GM19468 (cell line): Measurements from ENCODE around the gene SULT1A2.
"Not testable (repeated sequence)": the region's sequence is repeated elsewhere in the genome, so short reads cannot be mapped to it uniquely, and the experiment has no call there.

ENCODE experiments used
- ATAC-seq: cut with Tn5 transposase; IDR thresholded peaks from one replicate; pipeline ENCODE4 v1.9.1; 2021; ENCODE audit warnings: mild to moderate bottlenecking, moderate library complexity, moderate number of reproducible peaks; ENCODE audit not compliant: unreplicated experiment; ENCODE audit errors: extremely low read depth

SULT1A2 gene

GRCh38 chr16:28609631-28610594, 13.1 kb upstream of the SULT1A2 start, which contains the start of gene SULT1A1:
SULT1A1 (minus strand) TSS chr16:28610044; CDS start chr16:28608855, 1,189 bp downstream.
- no peak for ATAC-seq

DNA sequence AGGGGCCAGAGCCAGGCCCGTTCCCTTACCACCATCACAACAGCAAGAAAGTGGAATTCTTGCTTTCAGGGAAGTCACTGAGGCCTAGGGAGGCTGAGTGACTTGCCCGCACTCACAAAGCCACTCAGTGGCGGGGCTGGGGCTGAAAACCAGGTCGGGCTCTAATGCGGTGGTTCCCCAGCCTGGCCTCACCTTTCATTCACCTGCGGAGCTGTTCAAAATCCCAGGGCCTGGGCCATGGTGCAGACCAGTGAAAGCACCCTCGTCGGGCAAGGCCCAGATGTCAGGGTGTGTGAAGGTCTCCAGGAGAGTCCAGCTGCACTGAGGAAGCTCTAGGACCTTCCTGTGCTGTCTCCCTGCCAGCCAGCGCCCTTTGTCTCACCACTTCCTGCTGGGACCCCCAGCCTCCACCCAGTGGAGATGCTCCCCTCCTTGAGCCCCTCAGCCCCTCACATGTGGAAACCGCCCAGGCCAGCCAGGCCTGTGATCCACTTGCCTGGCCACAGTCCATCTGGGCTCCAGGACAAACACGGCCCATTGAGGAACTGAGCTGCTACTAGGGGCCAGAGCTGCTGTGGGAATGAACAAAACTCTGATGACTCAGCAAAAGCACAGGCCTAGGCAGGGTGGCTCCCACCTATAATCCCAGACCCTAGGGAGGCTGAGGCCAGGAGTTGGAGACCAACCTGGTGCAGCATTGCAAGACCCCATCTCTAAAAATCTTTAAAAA, 12.2 kb upstream of the SULT1A2 start:
- not testable (repeated sequence) for ATAC-seq

DNA sequence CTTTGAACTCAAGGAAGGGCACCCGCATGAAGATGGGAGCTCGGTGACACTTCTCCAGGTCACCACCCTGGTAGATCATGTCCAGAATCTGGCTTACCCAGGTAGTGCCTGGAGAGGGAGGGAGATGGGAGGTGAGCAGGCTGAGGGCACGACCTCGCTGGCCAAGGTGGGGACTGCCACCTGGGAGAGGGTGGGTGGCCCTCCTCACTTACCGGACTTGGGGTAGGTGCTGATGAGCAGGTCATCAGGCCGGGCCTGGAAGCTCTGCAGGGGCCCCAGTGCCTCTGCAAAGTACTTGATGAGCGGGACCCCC, 11.6 kb upstream of the SULT1A2 start:
- ATAC-seq, result not testable (repeated sequence)

DNA sequence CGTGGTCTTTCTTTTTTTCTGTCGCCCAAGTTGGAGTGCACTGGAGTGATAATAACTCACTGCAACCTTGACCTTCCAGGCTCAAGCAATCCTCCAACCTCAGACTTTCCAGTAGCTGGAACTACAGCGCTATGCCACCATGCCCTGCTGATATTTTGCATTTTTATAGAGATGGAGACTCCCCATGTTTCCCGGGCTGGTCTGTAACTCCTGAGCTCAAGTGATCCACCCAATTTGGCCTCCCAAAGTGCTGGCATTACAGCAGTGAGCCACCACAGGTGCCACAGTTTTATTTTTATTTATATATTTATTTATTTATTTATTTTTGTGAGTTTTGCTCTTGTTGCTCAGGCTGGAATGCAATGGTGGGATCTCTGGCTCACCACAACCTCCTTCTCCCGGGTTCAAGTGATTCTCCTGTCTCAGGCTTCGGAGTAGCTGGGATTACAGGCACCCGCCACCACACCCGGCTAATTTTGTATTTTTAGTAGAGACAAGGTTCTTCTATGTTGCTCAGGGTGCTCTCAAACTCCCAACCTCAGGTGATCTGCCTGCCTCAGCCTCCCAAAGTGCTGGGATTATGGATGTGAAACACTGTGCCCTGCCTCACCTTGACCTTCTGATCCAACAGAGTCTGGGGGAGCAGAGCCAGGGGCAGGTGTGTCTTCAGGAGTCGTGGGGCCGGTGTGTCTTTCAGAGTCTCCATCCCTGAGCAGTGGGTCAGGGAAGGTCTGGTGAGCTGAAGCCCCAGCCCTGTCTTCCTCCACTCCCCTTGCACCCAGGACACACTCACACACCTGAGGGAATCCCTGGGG, 11.0 kb upstream of the SULT1A2 start:
- not testable (repeated sequence) for ATAC-seq

DNA sequence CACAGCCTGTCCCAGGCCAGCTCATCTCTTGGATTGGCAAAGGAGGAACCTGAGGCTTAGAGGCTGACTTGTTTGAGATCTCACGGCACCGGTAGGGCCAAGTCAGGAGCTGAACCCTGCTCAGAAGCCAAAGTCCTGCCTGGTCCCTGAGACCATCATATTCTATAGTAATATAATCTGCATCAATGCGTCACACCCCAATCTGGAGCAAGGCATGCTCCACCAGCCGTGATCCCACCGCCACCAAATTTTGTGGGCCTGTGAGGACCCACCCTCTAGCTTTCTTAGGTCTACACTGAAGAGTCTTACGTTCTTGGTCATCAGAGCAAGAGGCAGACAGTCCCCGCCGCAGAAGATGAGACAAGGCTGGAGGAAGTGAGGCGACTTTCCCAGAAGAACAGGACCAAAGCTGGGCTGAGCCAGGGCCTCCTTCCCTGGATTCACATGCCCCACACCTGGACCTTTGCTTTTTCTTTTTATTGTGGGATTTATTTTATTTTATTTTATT, 10.3 kb upstream of the SULT1A2 start:
- no peak for ATAC-seq

- ATAC-seq, result no peak
Measured at GRCh38 chr16:28606291-28607115, 9.7 kb upstream of the SULT1A2 start.

GRCh38 chr16:28604186-28604565, 7.3 kb upstream of the SULT1A2 start:
- no peak for ATAC-seq

GRCh38 chr16:28603381-28604185, 6.7 kb upstream of the SULT1A2 start:
- no peak for ATAC-seq

DNA sequence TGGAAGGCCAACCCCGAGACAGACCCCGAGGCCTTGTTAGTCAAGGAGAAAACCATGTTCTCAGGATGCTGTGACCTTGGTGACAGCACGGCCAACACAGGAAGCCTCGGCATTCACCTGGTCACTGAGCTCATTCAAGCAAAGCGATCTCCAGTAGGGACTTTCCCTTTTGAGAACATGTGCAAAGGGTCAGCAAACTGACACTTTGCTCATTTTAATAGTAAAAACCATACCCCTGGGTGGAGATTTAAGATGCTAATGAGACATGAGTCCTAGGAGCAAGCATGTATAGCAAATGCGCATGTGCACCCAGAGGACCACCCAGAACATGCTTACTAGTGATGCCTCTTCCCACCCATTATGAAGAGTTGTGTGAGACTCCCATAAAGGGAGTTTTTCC, 5.7 kb upstream of the SULT1A2 start:
- ATAC-seq, result no peak

DNA sequence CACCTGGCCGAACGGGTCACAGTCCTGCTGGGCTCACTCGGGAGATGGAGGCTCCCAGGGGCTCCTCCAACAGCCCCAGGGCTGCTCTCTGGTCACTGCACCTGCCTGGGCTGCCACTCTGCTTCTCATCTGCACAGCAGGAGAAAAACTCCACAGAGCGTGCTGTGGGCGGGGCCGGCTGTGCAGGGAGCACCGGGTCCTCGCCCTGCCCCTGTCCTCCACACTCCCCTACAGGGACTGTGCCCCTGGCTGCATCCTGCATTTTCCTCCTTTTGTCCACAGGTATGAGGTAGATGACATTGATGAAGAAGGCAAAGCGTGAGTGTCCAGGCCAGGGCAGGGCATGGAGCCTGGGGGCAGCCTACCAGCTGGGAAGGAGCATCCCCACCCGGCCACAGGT, 5.2 kb upstream of the SULT1A2 start:
- not testable (repeated sequence) for ATAC-seq

DNA sequence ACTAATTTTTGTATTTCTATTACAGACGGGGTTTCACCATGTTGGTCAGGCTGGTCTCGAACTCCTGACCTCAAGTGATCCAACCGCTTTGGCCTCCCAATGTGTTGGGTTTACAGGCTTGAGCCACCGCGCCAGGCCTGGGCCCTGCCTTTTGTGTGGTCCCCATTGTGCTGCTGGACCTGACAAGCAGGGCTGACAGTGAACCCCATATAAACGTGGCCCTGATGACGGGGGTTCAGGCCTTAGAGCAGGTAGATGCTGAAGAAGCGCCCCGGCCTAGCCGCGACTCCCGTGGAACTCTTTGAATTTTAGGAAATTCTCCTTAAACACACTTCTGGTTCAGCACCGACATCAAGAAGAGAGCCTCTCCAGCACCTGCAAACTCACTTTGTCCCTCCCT, 4.7 kb upstream of the SULT1A2 start:
- not testable (repeated sequence) for ATAC-seq

DNA sequence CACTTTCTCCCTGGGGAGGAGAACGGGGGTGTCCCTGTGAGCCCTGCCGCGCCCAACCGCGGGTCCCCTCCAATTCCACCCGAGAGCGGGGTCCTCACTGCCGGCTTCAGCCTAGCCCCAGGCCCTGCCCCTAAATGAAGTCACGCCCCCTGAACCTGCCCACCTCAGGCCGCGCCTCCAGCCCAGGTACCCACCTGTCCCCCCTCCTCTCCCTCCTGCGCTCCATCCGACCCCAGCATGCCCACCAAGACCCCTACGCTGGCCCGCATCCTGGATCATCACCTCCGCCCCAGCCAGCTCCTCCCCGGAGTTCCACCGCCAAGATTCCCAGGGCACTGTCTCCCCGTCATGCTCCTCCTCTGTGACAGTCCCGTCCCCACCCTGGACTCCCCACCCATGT, 4.1 kb upstream of the SULT1A2 start:
- ATAC-seq, result not testable (repeated sequence)

- ATAC-seq, result not testable (repeated sequence)
Measured at GRCh38 chr16:28599377-28600285, 2.8 kb upstream of the SULT1A2 start.

DNA sequence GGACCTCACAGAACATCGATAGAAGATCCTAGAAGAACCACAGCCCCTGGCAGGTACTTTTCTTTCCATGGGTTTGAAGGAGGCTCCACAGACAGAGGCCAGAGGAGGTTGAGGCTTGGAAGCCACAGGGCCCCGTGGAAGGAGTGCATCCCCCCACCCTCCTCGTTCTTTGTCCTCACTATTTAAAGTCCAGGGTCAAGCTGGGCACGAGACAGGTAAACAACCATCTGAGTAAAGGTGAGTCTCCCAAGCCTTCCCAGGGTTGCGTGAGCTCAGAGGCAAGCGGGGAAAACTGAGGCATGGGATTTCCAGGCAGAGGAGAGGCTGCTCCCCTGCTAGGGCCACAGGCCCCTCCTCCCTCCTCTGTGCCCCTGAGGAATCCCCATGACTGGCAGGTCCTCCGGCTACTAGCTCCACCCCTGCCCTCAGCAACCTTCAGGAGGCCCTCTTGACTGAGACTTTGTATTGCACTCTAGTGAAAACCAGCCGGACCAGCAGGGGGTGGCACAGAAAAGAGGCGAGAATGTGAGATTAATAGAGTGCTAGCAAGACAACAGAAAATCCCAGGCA, 927 bp upstream of the SULT1A2 start:
- ATAC-seq, result no peak

DNA sequence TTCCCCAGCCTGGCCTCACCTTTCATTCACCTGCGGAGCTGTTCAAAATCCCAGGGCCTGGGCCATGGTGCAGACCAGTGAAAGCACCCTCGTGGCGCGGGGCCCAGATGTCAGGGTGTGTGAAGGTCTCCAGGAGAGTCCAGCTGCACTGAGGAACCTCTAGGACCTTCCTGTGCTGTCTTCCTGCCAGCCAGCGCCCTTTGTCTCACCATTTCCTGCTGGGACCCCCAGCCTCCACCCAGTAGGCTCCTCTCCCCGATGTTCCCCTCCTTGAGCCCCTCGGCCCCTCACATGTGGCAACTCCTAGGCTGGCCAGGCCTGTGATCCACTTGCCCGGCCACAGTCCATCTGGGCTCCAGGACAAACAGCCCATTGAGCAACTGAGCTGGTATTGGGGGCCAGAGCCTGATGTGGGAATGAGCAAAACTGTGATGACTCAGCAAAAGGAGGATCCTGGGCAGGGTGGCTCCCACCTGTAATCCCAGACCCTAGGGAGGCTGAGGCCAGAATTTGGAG, 677 bp downstream of the SULT1A2 start:
- ATAC-seq, result no peak

GRCh38 chr16:28595451-28595850, 1.4 kb downstream of the SULT1A2 start:
- not testable (repeated sequence) for ATAC-seq

DNA sequence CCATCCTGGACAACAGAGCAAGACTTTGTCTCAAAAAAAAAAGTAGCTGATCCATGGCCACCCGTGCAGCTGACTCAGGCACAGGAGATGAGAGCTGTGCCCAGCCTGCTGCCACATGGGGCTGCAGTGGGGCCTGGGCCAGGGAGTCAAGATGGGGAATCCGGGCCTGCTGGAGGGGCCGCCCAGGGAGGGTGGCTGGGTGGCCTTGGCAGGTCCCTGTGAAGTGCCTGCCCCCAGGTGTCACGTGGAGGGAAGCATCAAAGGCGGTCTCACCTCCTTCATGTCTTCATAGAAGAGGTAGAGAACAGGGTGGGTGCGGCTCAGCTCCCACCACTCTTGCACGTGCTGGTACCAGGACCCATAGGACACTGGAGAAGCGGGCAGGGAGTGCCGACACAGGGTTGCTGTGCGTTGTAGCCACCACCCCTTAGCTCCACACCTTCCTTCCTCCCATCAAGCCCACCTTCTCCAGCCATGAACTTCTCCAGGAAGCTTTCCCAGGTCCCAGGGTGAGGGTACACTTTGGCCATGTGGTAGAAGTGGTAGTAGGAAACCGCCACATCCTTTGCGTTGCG, 3.8 kb downstream of the SULT1A2 start:
- no peak for ATAC-seq
